Keratinocyte (primary cell): ENCODE measurements around the gene CMBL. TPM values are rescaled to one million over a fixed set of nuclear protein-coding genes. Genes with fewer than 3 reads are reported as not detected.

Source experiments
- DNase-seq: peaks from one replicate; pipeline ENCODE4 v3.0.0-alpha.2; 2011; ENCODE audit warnings: low read depth, missing footprints, low spot score
- FAIRE-seq: peaks from 2 replicates; lab custom pipeline; 2011; peaks lifted over from hg19 to GRCh38; lab: Jason Lieb, UNC
- H2AFZ ChIP-seq: 2 replicates; pipeline ENCODE4 v1.6.0; 2012; ENCODE audit warnings: low read length, control low read depth, inconsistent platforms; ENCODE audit not compliant: control insufficient read depth
- H3K27ac ChIP-seq: 2 replicates; pipeline ENCODE4 v1.5.1; 2011; ENCODE audit warnings: low read length; ENCODE audit not compliant: control insufficient read depth, insufficient read depth
- H3K27me3 ChIP-seq: 3 replicates; pipeline ENCODE4 v1.6.0; 2011; ENCODE audit warnings: low read length; ENCODE audit not compliant: control insufficient read depth, insufficient read depth; ENCODE audit errors: extremely low read depth
- H3K36me3 ChIP-seq, 2 experiments: 2 replicates in 1 of 2; 3 replicates in 1 of 2; pipeline ENCODE4 v1.5.1; 2011; ENCODE audit warnings: low read length in 2 of 2, mild to moderate bottlenecking in 1 of 2; ENCODE audit not compliant: control insufficient read depth in 2 of 2, insufficient read depth in 2 of 2; ENCODE audit errors: extremely low read depth in 1 of 2
- H3K4me1 ChIP-seq: 3 replicates; pipeline ENCODE4 v1.5.1; 2011; ENCODE audit warnings: low read length; ENCODE audit not compliant: control insufficient read depth, insufficient read depth; ENCODE audit errors: extremely low read depth
- H3K4me2 ChIP-seq: 3 replicates; pipeline ENCODE4 v1.6.0; 2011; ENCODE audit warnings: low read depth, low read length; ENCODE audit not compliant: control insufficient read depth, insufficient read depth; ENCODE audit errors: extremely low read depth
- H3K4me3 ChIP-seq, 3 experiments: fragments of 200-600 bp in 1 of 3; sonication (generic) in 1 of 3; 2 replicates in 2 of 3; 3 replicates in 1 of 3; pipeline ENCODE4 v1.5.1; 2011 to 2016; ENCODE audit warnings: low read length in 3 of 3, mild to moderate bottlenecking in 3 of 3, control low read depth in 2 of 3, inconsistent platforms in 1 of 3, low read depth in 1 of 3, mixed read lengths in 1 of 3, mixed run types in 1 of 3, moderate library complexity in 1 of 3; ENCODE audit not compliant: control insufficient read depth in 2 of 3, insufficient read depth in 2 of 3; ENCODE audit errors: extremely low read depth in 1 of 3
- H3K79me2 ChIP-seq: 2 replicates; pipeline ENCODE4 v1.6.0; 2012; ENCODE audit warnings: low read length; ENCODE audit not compliant: control insufficient read depth, insufficient read depth
- H3K9ac ChIP-seq: 3 replicates; pipeline ENCODE4 v1.6.0; 2011; ENCODE audit warnings: low read length; ENCODE audit not compliant: control insufficient read depth, insufficient read depth; ENCODE audit errors: extremely low read depth
- H3K9me1 ChIP-seq: 3 replicates; pipeline ENCODE4 v1.6.0; 2011; ENCODE audit warnings: low read length; ENCODE audit not compliant: control insufficient read depth, insufficient read depth; ENCODE audit errors: extremely low read depth
- H3K9me3 ChIP-seq: 2 replicates; pipeline ENCODE4 v1.5.1; 2012; ENCODE audit warnings: low read depth, low read length; ENCODE audit not compliant: control insufficient read depth
- H4K20me1 ChIP-seq: 3 replicates; pipeline ENCODE4 v1.6.0; 2011; ENCODE audit warnings: low read length; ENCODE audit not compliant: control insufficient read depth, insufficient read depth; ENCODE audit errors: extremely low read depth
- EZH2 ChIP-seq: IDR thresholded peaks from one replicate; pipeline ENCODE4 v1.6.1; 2012; ENCODE audit warnings: inconsistent platforms, mild to moderate bottlenecking, low read length, moderate library complexity
- dilution Hi-C: fragments of 300-500 bp; cut with MboI; formaldehyde crosslinking; loops from one replicate; pipeline ENCODE4 v1.7.0; 2020; ENCODE audit warnings: low sequenced_read_pairs; ENCODE audit not compliant: extremely low pct_ligation_motif_present
- polyA plus RNA-seq, 5 experiments: library from polyadenylated mRNA; depleted of rRNA in 3 of 5; stranded (reverse) in 3 of 5; stranded (forward) in 1 of 5; unstranded in 1 of 5; fragments of >200 nt; gene quantifications; 1 replicate in 1 of 5; 2 replicates in 3 of 5; 3 replicates in 1 of 5; pipeline versions ENCODE4 v1.2.1 to v1.2.3, GENCODE V29; 2011 to 2012; ENCODE audit warnings: missing spikeins in 2 of 5, low read depth in 1 of 5, low replicate concordance in 1 of 5
- TF ChIP-seq, protein P1 (sequence below), 3 experiments: IDR thresholded peaks in 1 of 3; conservative IDR thresholded peaks in 1 of 3; optimal IDR thresholded peaks in 1 of 3; 2 replicates in 2 of 3; 3 replicates in 1 of 3; pipeline versions ENCODE3 to v1.5.1; 2011; ENCODE audit warnings: low read length in 3 of 3, mild to moderate bottlenecking in 3 of 3, moderate library complexity in 2 of 3, control low read depth in 1 of 3, inconsistent platforms in 1 of 3; ENCODE audit not compliant: insufficient read depth in 2 of 3; ENCODE audit errors: extremely low read depth in 1 of 3

Gene CMBL
- polyA plus RNA-seq, 1 donor (not counting 4 experiments of a cell fraction or from before 2014, with no cell fraction given) = 9.1 TPM

DNA sequence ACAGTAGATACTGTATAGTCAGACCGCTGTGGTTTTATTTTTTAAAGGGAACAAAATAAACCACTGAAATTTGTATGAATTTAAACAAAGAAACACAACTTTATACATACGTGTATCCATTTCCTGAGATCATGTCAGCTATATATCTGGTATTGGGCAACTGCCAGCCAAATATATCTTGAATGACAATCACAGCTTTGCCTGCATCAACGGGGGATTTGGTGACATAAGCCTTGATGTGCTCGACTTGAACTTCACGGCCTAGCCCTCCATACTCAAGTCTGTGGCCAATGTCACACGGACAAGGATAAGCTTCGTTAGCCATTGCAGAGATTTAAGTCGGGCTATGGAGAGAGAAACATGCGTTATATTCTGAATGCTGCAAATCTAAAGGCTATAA is 17.3 kb downstream of the CMBL start:
- TF ChIP-seq, protein P1, sequence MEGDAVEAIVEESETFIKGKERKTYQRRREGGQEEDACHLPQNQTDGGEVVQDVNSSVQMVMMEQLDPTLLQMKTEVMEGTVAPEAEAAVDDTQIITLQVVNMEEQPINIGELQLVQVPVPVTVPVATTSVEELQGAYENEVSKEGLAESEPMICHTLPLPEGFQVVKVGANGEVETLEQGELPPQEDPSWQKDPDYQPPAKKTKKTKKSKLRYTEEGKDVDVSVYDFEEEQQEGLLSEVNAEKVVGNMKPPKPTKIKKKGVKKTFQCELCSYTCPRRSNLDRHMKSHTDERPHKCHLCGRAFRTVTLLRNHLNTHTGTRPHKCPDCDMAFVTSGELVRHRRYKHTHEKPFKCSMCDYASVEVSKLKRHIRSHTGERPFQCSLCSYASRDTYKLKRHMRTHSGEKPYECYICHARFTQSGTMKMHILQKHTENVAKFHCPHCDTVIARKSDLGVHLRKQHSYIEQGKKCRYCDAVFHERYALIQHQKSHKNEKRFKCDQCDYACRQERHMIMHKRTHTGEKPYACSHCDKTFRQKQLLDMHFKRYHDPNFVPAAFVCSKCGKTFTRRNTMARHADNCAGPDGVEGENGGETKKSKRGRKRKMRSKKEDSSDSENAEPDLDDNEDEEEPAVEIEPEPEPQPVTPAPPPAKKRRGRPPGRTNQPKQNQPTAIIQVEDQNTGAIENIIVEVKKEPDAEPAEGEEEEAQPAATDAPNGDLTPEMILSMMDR (optimal IDR thresholded peaks at IDR 0.05 in 1 of 3, IDR thresholded peaks at IDR 0.05 in 1 of 3, conservative IDR thresholded peaks at IDR 0.05 in 1 of 3; ENCODE audit: extremely low read depth in 1 of 3, insufficient read depth in 2 of 3, low read length in 3 of 3) = no peak
- TF ChIP-seq EZH2 = no peak
- H2AFZ ChIP-seq = no peak overlapping the region
- dilution Hi-C loops = no loop called here

DNA sequence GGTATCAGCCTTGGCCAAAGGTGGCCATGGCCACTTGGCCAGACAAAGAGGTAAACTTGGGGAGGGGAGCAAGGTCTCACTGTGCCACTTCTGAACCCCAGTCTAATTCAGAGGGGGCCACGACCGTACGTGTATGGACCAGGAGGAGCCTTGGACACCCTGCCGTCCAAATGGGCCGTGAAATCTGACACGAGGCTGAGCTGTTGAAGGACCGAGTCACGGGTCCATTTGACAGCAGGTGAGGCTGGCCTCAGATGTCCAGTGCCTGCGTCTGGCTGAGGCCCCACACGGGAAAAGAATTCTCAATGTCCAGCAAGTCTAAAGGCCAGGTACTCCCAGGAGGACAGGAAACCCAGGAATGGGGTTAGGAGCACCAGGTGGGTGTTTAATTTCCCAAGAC is 17.7 kb downstream of the CMBL start:
- TF ChIP-seq, protein P1 (optimal IDR thresholded peaks at IDR 0.05 in 1 of 3, IDR thresholded peaks at IDR 0.05 in 1 of 3, conservative IDR thresholded peaks at IDR 0.05 in 1 of 3; ENCODE audit: extremely low read depth in 1 of 3, insufficient read depth in 2 of 3, low read length in 3 of 3) = no peak
- TF ChIP-seq EZH2 = no peak
- Histone ChIP-seq H3K4me3 (no peak overlapping the region), H3K9ac (no peak overlapping the region), H2AFZ (no peak overlapping the region), H3K4me2 (no peak overlapping the region), H3K36me3 (no peaks in the 10 kb centered on the region), H3K9me1 (no peaks in the 10 kb centered on the region), H3K9me3 (no peaks in the 10 kb centered on the region), H3K4me1 (peaks cover 9% of the 10 kb centered on the region), H3K79me2 (no peaks in the 10 kb centered on the region), H3K27ac (no peak overlapping the region), H4K20me1 (no peaks in the 10 kb centered on the region), H3K27me3 (no peaks in the 10 kb centered on the region)
- dilution Hi-C loops = no loop called here
- FAIRE-seq (no peak), DNase-seq (no peak)

More for the DNA sequence above, 17.3 kb downstream of the CMBL start:
- H3K27ac ChIP-seq = no peak overlapping the region
- H3K4me2 ChIP-seq = no peak overlapping the region
- no peaks in the 10 kb centered on the region for H3K9me1 ChIP-seq
- no peaks in the 10 kb centered on the region for H4K20me1 ChIP-seq
- no peaks in the 10 kb centered on the region for H3K79me2 ChIP-seq
- H3K9ac ChIP-seq = no peak overlapping the region
- no peaks in the 10 kb centered on the region for H3K27me3 ChIP-seq
- FAIRE-seq (no peak), DNase-seq (no peak)
- H3K4me3 ChIP-seq = no peak overlapping the region
- H3K9me3 ChIP-seq = no peaks in the 10 kb centered on the region
- peaks cover 9% of the 10 kb centered on the region for H3K4me1 ChIP-seq
- H3K36me3 ChIP-seq = no peaks in the 10 kb centered on the region
